IMR-90 (cell line): ENCODE data around the gene AOPEP.

Experiments used
- CTCF ChIP-seq: conservative IDR thresholded peaks from 2 replicates; pipeline ENCODE4 v1.5.1; 2012; ENCODE audit warnings: mild to moderate bottlenecking, low read depth, low read length, improper control_type of control experiment
- POLR2A ChIP-seq: IDR thresholded peaks from 2 replicates; pipeline ENCODE4 v1.6.1; 2012; ENCODE audit warnings: mild to moderate bottlenecking, low read depth, low read length

- TF ChIP-seq CTCF, result no peak
- TF ChIP-seq POLR2A, result no peak
These were observed 336.8 kb downstream of the AOPEP start for GRCh38 chr9:95063300-95063699.
